GM12878 (cell line): ENCODE data around the gene CRTC1. TPM values are rescaled to one million over a fixed set of nuclear protein-coding genes. Genes with fewer than 3 reads are reported as not detected.

Source experiments
- ATAC-seq: fragments of 200-7000 bp; cut with Tn5 transposase; 3 replicates; pipeline ENCODE4 v1.9.1; 2020; ENCODE audit warnings: mild to moderate bottlenecking, moderate library complexity
- BruUV-seq: library from RNA; stranded (reverse); fragments of 400-500 nt; replicated peaks from 2 replicates; lab custom pipeline; 2021; lab: Mats Ljungman, UMichigan
- CTCF ChIA-PET: fragments of 300-600 bp; sonication (Branson Sonifier 250); formaldehyde crosslinking; extraction: SDS; loops from one replicate; lab custom pipeline; 2021; ENCODE audit warnings: inconsistent platforms; lab: Yijun Ruan, JAX
- POLR2A ChIA-PET: fragments of 350-600 bp; formaldehyde crosslinking; extraction: SDS; loops from one replicate; lab custom pipeline; 2021; ENCODE audit warnings: inconsistent platforms; lab: Charles Lee
- RAD21 ChIA-PET: fragments of 300-600 bp; sonication (Branson Sonifier 250); formaldehyde crosslinking; loops from one replicate; lab custom pipeline; 2023; ENCODE audit warnings: antibody characterized with exemption; ENCODE audit not compliant: unreplicated experiment; lab: Charles Lee
- SMC1A ChIA-PET: fragments of 300-600 bp; sonication (Branson Sonifier 250); formaldehyde crosslinking; loops from one replicate; lab custom pipeline; 2023; ENCODE audit not compliant: unreplicated experiment, uncharacterized antibody; lab: Charles Lee
- DNase-seq: peaks from one replicate; pipeline ENCODE4 v3.0.0-alpha.2; 2011; ENCODE audit warnings: low read depth, low spot score
- FAIRE-seq: peaks from 3 replicates; lab custom pipeline; 2011; peaks lifted over from hg19 to GRCh38; lab: Jason Lieb, UNC
- H2AFZ ChIP-seq: 2 replicates; pipeline ENCODE4 v1.6.0; 2011; ENCODE audit warnings: low read depth, low read length, control low read depth; ENCODE audit not compliant: control insufficient read depth
- H3K27ac ChIP-seq: 2 replicates; pipeline ENCODE4 v1.5.1; 2011; ENCODE audit warnings: control low read depth; ENCODE audit not compliant: control insufficient read depth, insufficient read depth
- H3K27me3 ChIP-seq, 2 experiments: replicated peaks in 1 of 2; 2 replicates each; pipeline versions ENCODE4 v1.6.0 to v1.6.1; 2011; ENCODE audit warnings: low read length in 1 of 2; ENCODE audit not compliant: control insufficient read depth in 2 of 2, insufficient read depth in 2 of 2
- H3K36me3 ChIP-seq, 2 experiments: 2 replicates each; pipeline ENCODE4 v1.5.1; 2011; ENCODE audit warnings: low read length in 1 of 2; ENCODE audit not compliant: control insufficient read depth in 2 of 2, insufficient read depth in 2 of 2
- H3K4me1 ChIP-seq: 2 replicates; pipeline ENCODE4 v1.6.1; 2011; ENCODE audit warnings: mild to moderate bottlenecking, low read length, moderate library complexity, mixed read lengths; ENCODE audit not compliant: control insufficient read depth, insufficient read depth
- H3K4me2 ChIP-seq: 2 replicates; pipeline ENCODE4 v1.6.0; 2011; ENCODE audit warnings: control low read depth; ENCODE audit not compliant: control insufficient read depth, insufficient read depth
- H3K4me3 ChIP-seq: fragments of 200-600 bp; sonication (generic); 2 replicates; pipeline ENCODE4 v1.5.1; 2016
- H3K79me2 ChIP-seq: 2 replicates; pipeline ENCODE4 v1.6.0; 2011; ENCODE audit warnings: low read length; ENCODE audit not compliant: control insufficient read depth, insufficient read depth
- H3K9ac ChIP-seq: 2 replicates; pipeline ENCODE4 v1.8.0; 2011; ENCODE audit warnings: low read length, control low read depth, mixed read lengths; ENCODE audit not compliant: control insufficient read depth, insufficient read depth
- H3K9me3 ChIP-seq: replicated peaks from 3 replicates; pipeline ENCODE4 v1.5.1; 2011; ENCODE audit warnings: mild to moderate bottlenecking, low read length; ENCODE audit not compliant: control insufficient read depth, insufficient read depth
- H4K20me1 ChIP-seq: 2 replicates; pipeline ENCODE4 v1.6.0; 2011; ENCODE audit not compliant: control insufficient read depth, insufficient read depth
- BCL11A ChIP-seq: IDR thresholded peaks from 2 replicates; pipeline ENCODE4 v1.6.1; 2011; ENCODE audit warnings: low read depth, low read length
- BHLHE40 ChIP-seq, 2 experiments: fragments of 450-650 bp in 1 of 2; IDR thresholded peaks; 2 replicates each; pipeline ENCODE4 v1.6.1; 2011 to 2017; ENCODE audit warnings: low read depth in 2 of 2, borderline replicate concordance in 1 of 2, improper control_type of control experiment in 1 of 2, low read length in 1 of 2, mild to moderate bottlenecking in 1 of 2
- E2F4 ChIP-seq: IDR thresholded peaks from 2 replicates; pipeline ENCODE4 v1.6.1; 2012; ENCODE audit warnings: low read depth, low read length, improper control_type of control experiment
- EZH2 ChIP-seq: IDR thresholded peaks from 2 replicates; pipeline ENCODE4 v1.6.1; 2012; ENCODE audit warnings: low read depth, mild to moderate bottlenecking, control low read depth, inconsistent platforms, low read length, borderline replicate concordance; ENCODE audit not compliant: control insufficient read depth
- JUNB ChIP-seq: IDR thresholded peaks from 2 replicates; pipeline ENCODE4 v1.6.1; 2016; ENCODE audit warnings: antibody characterized with exemption, mild to moderate bottlenecking
- JUND ChIP-seq: IDR thresholded peaks from 2 replicates; pipeline ENCODE4 v1.6.1; 2012; ENCODE audit warnings: low read depth, mild to moderate bottlenecking, low read length, improper control_type of control experiment, moderate library complexity
- MTA2 ChIP-seq: fragments of 450-650 bp; IDR thresholded peaks from 2 replicates; pipeline ENCODE4 v1.6.1; 2016; ENCODE audit warnings: low read depth, mild to moderate bottlenecking, moderate library complexity
- SKIL ChIP-seq: fragments of 450-650 bp; IDR thresholded peaks from 2 replicates; pipeline ENCODE4 v1.6.1; 2017; ENCODE audit warnings: mild to moderate bottlenecking, low read depth, inconsistent platforms; ENCODE audit not compliant: poor library complexity, severe bottlenecking
- SP1 ChIP-seq: IDR thresholded peaks from one replicate; pipeline ENCODE4 v1.6.1; 2011; ENCODE audit warnings: low read depth, low read length
- SREBF2 ChIP-seq: IDR thresholded peaks from 2 replicates; pipeline ENCODE4 v1.6.1; 2012; ENCODE audit warnings: mild to moderate bottlenecking, low read length
- WGBS: methylation state at CpG from one replicate; pipeline ENCODE4 v1.1.6; 2016; ENCODE audit warnings: low lambda C conversion rate; ENCODE audit not compliant: insufficient replicate concordance, insufficient coverage; ENCODE audit errors: missing lambda C conversion rate; 5-methylcytosine and 5-hydroxymethylcytosine counted together
- in situ Hi-C: fragments of 300-500 bp; cut with MboI; formaldehyde crosslinking; loops from 9 replicates; pipeline ENCODE4 v1.14.3; 2018; ENCODE audit warnings: mixed read lengths
- intact Hi-C: fragments of 100-400 bp; cut with micrococcal nuclease; formaldehyde crosslinking; loops from one replicate; pipeline ENCODE4 v1.14.2; 2022; ENCODE audit not compliant: unreplicated experiment
- polyA plus RNA-seq, 11 experiments: library from polyadenylated mRNA; depleted of rRNA in 4 of 11; unstranded in 6 of 11; stranded (reverse) in 5 of 11; fragments of >200 nt; fragmentation: Nextera tagmentation in 4 of 11; fragmentation: Illumina TruSeq in 1 of 11; extraction: Ambion mirVana in 4 of 11; extraction: Trizol in 1 of 11; gene quantifications; 1 replicate in 1 of 11; 2 replicates in 10 of 11; pipeline versions ENCODE4 v1.2.1 to v1.2.3, GENCODE V29; 2011 to 2016; ENCODE audit warnings: inconsistent platforms in 2 of 11, missing spikeins in 2 of 11, low read depth in 1 of 11
- total RNA-seq, 4 experiments: library from RNA; depleted of rRNA in 3 of 4; stranded (reverse); fragments of >200 nt in 3 of 4; fragmentation: Illumina TruSeq in 1 of 4; extraction: Trizol in 1 of 4; gene quantifications; 2 replicates each; pipeline versions ENCODE4 v1.2.1 to v1.2.3, GENCODE V29; 2013 to 2021
- TF ChIP-seq, protein P1 (sequence below): IDR thresholded peaks from 2 replicates; pipeline ENCODE4 v1.6.1; 2011; ENCODE audit warnings: borderline replicate concordance, low read depth, mild to moderate bottlenecking, moderate library complexity, low read length; ENCODE audit not compliant: insufficient read depth, poor library complexity, severe bottlenecking

Gene CRTC1
- total and polyA plus RNA-seq, 10 of the 15 experiments (the other 5 are each of a cell fraction or from before 2014, with no cell fraction given) = 0.02 to 4.6 (median 1.1) TPM; not detected in 1

DNA sequence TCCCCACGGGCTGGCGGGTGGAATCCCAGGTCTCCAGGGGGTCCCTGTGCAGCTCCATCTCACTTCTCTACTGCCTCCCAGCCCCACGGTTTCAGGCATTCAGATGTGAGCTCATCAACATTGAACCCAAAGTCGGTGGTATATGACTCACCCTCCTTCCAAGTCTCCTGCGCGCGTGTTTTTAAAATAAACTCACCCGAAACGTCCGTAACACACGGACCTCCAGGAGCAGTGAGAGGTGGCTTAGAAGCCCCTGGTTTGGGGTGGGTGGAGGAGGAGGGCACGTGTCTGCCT is 14.0 kb upstream of the CRTC1 start:
- no peaks in the 10 kb centered on the region for H3K9me3 ChIP-seq
- no peaks in the 10 kb centered on the region for H3K27me3 ChIP-seq
- H3K27ac ChIP-seq = no peak overlapping the region
- RAD21 ChIA-PET = no interaction called here
- H2AFZ ChIP-seq = no peak overlapping the region
- H3K4me3 ChIP-seq = no peak overlapping the region
- no peak for DNase-seq
- TF ChIP-seq SREBF2 (no peak), E2F4 (no peak), BCL11A (no peak), SP1 (no peak)
- TF ChIP-seq, all 136 proteins: peak for 0
- no peaks in the 10 kb centered on the region for H4K20me1 ChIP-seq
- in situ Hi-C loops = no loop called here
- WGBS = 86% methylated on average over 12 of the region's 12 CpGs
- SMC1A ChIA-PET = no interaction called here
- CTCF ChIA-PET = no interaction called here
- POLR2A ChIA-PET = no interaction called here
- H3K4me2 ChIP-seq = no peak overlapping the region
- intact Hi-C loops = no loop called here
- ATAC-seq (no peak), FAIRE-seq (no peak)
- no TSS peak for BruUV-seq
- no peaks in the 10 kb centered on the region for H3K4me1 ChIP-seq
- peaks cover 0 to 11% of the 10 kb centered on the region in 2 experiments; a peak in 2 of 4 replicates for H3K36me3 ChIP-seq
- H3K79me2 ChIP-seq = no peaks in the 10 kb centered on the region
- H3K9ac ChIP-seq = no peak overlapping the region

DNA sequence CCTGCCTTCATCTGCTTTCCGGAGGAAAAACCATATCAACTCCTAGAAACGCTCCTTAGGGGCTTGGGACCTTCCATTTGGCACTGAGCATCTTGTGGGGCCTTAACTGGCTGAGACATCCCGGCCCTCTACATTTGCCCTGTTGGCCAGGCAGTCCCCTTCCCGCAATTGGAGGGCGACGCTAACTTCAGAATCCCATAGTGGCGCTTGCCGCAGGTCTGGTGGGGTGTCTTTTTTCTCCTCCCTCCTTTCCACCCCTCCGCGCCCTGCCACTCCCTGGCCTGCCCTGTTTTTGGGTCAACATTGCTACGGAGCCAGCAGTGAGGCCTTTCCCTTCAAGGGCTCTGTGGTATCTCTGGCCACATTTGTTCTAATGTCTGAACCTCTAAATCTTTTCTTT is 13.6 kb upstream of the CRTC1 start:
- Histone ChIP-seq H3K4me1 (no peaks in the 10 kb centered on the region), H3K4me3 (no peak overlapping the region), H3K9me3 (no peaks in the 10 kb centered on the region), H3K4me2 (no peak overlapping the region), H3K9ac (no peak overlapping the region), H3K27me3 (no peaks in the 10 kb centered on the region), H3K79me2 (no peaks in the 10 kb centered on the region), H2AFZ (no peak overlapping the region), H3K27ac (no peak overlapping the region), H4K20me1 (no peaks in the 10 kb centered on the region), H3K36me3 (peaks cover 0 to 11% of the 10 kb centered on the region in 2 experiments; a peak in 2 of 4 replicates)
- no peak for FAIRE-seq
- BruUV-seq = no TSS peak
- intact Hi-C loops = no loop called here
- ChIA-PET RAD21 (no interaction called here), SMC1A (no interaction called here), POLR2A (no interaction called here), CTCF (no interaction called here)
- no peak for TF ChIP-seq JUNB
- no peak for TF ChIP-seq MTA2
- TF ChIP-seq BHLHE40 (IDR thresholded peaks at IDR 0.05; ENCODE audit: borderline replicate concordance in 1 of 2, low read depth in 2 of 2, low read length in 1 of 2) = no peak
- no peak for TF ChIP-seq SKIL
- no peak for TF ChIP-seq JUND
- TF ChIP-seq, protein P1, sequence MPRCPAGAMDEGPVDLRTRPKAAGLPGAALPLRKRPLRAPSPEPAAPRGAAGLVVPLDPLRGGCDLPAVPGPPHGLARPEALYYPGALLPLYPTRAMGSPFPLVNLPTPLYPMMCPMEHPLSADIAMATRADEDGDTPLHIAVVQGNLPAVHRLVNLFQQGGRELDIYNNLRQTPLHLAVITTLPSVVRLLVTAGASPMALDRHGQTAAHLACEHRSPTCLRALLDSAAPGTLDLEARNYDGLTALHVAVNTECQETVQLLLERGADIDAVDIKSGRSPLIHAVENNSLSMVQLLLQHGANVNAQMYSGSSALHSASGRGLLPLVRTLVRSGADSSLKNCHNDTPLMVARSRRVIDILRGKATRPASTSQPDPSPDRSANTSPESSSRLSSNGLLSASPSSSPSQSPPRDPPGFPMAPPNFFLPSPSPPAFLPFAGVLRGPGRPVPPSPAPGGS = no peak
- TF ChIP-seq EZH2 = no peak
- no peak for DNase-seq
- ATAC-seq = no peak
- in situ Hi-C loops = loop anchor here (10.0 kb wide), 1 partner anchor 215 kb away; no protein-coding TSS in a partner anchor
- WGBS = 87% methylated on average over 11 of the region's 11 CpGs
